Measurements from ENCODE around the gene GALNTL6.
"Not testable (repeated sequence)": the region's sequence is repeated elsewhere in the genome, so short reads cannot be mapped to it uniquely, and the experiment has no call there.

GALNTL6 gene

GRCh38 chr4:172721659-172722058 lies 908.5 kb downstream of the GALNTL6 start:
- Histone ChIP-seq H3K4me3 (ENCODE audit: low read depth, low read length) (no peak overlapping the region), H3K27me3 (ENCODE audit: control insufficient read depth, insufficient read depth, low read length) (peaks cover 6% of the 10 kb centered on the region), H3K9ac (ENCODE audit: low read depth, low read length) (no peak overlapping the region), H3K36me3 (ENCODE audit: control insufficient read depth, insufficient read depth, low read length) (no peaks in the 10 kb centered on the region), H3K9me3 (ENCODE audit: control insufficient read depth, insufficient read depth, low read length) (no peaks in the 10 kb centered on the region), H3K4me1 (ENCODE audit: control insufficient read depth, insufficient read depth, low read length) (no peaks in the 10 kb centered on the region)

GRCh38 chr4:172725581-172725980 lies 912.4 kb downstream of the GALNTL6 start:
- Histone ChIP-seq H3K4me3 (ENCODE audit: low read depth, low read length) (no peak overlapping the region), H3K9ac (ENCODE audit: low read depth, low read length) (no peak overlapping the region), H3K27me3 (ENCODE audit: control insufficient read depth, insufficient read depth, low read length) (peaks cover 6% of the 10 kb centered on the region), H3K9me3 (ENCODE audit: control insufficient read depth, insufficient read depth, low read length) (no peaks in the 10 kb centered on the region), H3K36me3 (ENCODE audit: control insufficient read depth, insufficient read depth, low read length) (no peaks in the 10 kb centered on the region), H3K4me1 (ENCODE audit: control insufficient read depth, insufficient read depth, low read length) (no peaks in the 10 kb centered on the region)

- no peaks in the 10 kb centered on the region for H3K4me1 ChIP-seq (ENCODE audit: control insufficient read depth, insufficient read depth, low read length)
- no peak overlapping the region for H3K4me3 ChIP-seq (ENCODE audit: low read depth, low read length)
- H3K27me3 ChIP-seq (ENCODE audit: control insufficient read depth, insufficient read depth, low read length): peaks cover 6% of the 10 kb centered on the region
- H3K9me3 ChIP-seq (ENCODE audit: control insufficient read depth, insufficient read depth, low read length): no peaks in the 10 kb centered on the region
- H3K9ac ChIP-seq (ENCODE audit: low read depth, low read length): no peak overlapping the region
- H3K36me3 ChIP-seq (ENCODE audit: control insufficient read depth, insufficient read depth, low read length): no peaks in the 10 kb centered on the region
Observed at GRCh38 chr4:172726001-172726423, 912.8 kb downstream of the GALNTL6 start.

GRCh38 chr4:172727631-172728030 lies 914.4 kb downstream of the GALNTL6 start:
- no peak overlapping the region for H3K9ac ChIP-seq (ENCODE audit: low read depth, low read length)
- H3K27me3 ChIP-seq (ENCODE audit: control insufficient read depth, insufficient read depth, low read length): peaks cover 6% of the 10 kb centered on the region
- no peaks in the 10 kb centered on the region for H3K9me3 ChIP-seq (ENCODE audit: control insufficient read depth, insufficient read depth, low read length)
- no peaks in the 10 kb centered on the region for H3K36me3 ChIP-seq (ENCODE audit: control insufficient read depth, insufficient read depth, low read length)
- no peaks in the 10 kb centered on the region for H3K4me1 ChIP-seq (ENCODE audit: control insufficient read depth, insufficient read depth, low read length)
- no peak overlapping the region for H3K4me3 ChIP-seq (ENCODE audit: low read depth, low read length)

- H3K4me1 ChIP-seq (ENCODE audit: control insufficient read depth, insufficient read depth, low read length); H3K27me3 ChIP-seq (ENCODE audit: control insufficient read depth, insufficient read depth, low read length); H3K9me3 ChIP-seq (ENCODE audit: control insufficient read depth, insufficient read depth, low read length); H3K36me3 ChIP-seq (ENCODE audit: control insufficient read depth, insufficient read depth, low read length); H3K9ac ChIP-seq (ENCODE audit: low read depth, low read length); H3K4me3 ChIP-seq (ENCODE audit: low read depth, low read length): not testable (repeated sequence)
Observed at GRCh38 chr4:172733645-172734044, 920.4 kb downstream of the GALNTL6 start.

- H3K27me3 ChIP-seq (ENCODE audit: control insufficient read depth, insufficient read depth, low read length): no peaks in the 10 kb centered on the region
- peaks cover 5% of the 10 kb centered on the region for H3K9me3 ChIP-seq (ENCODE audit: control insufficient read depth, insufficient read depth, low read length)
- no peaks in the 10 kb centered on the region for H3K4me1 ChIP-seq (ENCODE audit: control insufficient read depth, insufficient read depth, low read length)
- no peak overlapping the region for H3K4me3 ChIP-seq (ENCODE audit: low read depth, low read length)
- no peak overlapping the region for H3K9ac ChIP-seq (ENCODE audit: low read depth, low read length)
- no peaks in the 10 kb centered on the region for H3K36me3 ChIP-seq (ENCODE audit: control insufficient read depth, insufficient read depth, low read length)
Observed at GRCh38 chr4:172734555-172734954, 921.4 kb downstream of the GALNTL6 start.

GRCh38 chr4:172736046-172736445 lies 922.8 kb downstream of the GALNTL6 start:
- Histone ChIP-seq H3K9me3 (ENCODE audit: control insufficient read depth, insufficient read depth, low read length) (peaks cover 5% of the 10 kb centered on the region), H3K4me3 (ENCODE audit: low read depth, low read length) (no peak overlapping the region), H3K27me3 (ENCODE audit: control insufficient read depth, insufficient read depth, low read length) (no peaks in the 10 kb centered on the region), H3K4me1 (ENCODE audit: control insufficient read depth, insufficient read depth, low read length) (no peaks in the 10 kb centered on the region), H3K9ac (ENCODE audit: low read depth, low read length) (no peak overlapping the region), H3K36me3 (ENCODE audit: control insufficient read depth, insufficient read depth, low read length) (no peaks in the 10 kb centered on the region)

- no peak overlapping the region for H3K9ac ChIP-seq (ENCODE audit: low read depth, low read length)
- no peaks in the 10 kb centered on the region for H3K9me3 ChIP-seq (ENCODE audit: control insufficient read depth, insufficient read depth, low read length)
- no peaks in the 10 kb centered on the region for H3K27me3 ChIP-seq (ENCODE audit: control insufficient read depth, insufficient read depth, low read length)
- no peaks in the 10 kb centered on the region for H3K4me1 ChIP-seq (ENCODE audit: control insufficient read depth, insufficient read depth, low read length)
- no peak overlapping the region for H3K4me3 ChIP-seq (ENCODE audit: low read depth, low read length)
- no peaks in the 10 kb centered on the region for H3K36me3 ChIP-seq (ENCODE audit: control insufficient read depth, insufficient read depth, low read length)
Observed at GRCh38 chr4:172740434-172740833, 927.2 kb downstream of the GALNTL6 start.

GRCh38 chr4:172750910-172751309 lies 937.7 kb downstream of the GALNTL6 start:
- Histone ChIP-seq H3K36me3 (ENCODE audit: control insufficient read depth, insufficient read depth, low read length) (no peaks in the 10 kb centered on the region), H3K27me3 (ENCODE audit: control insufficient read depth, insufficient read depth, low read length) (no peaks in the 10 kb centered on the region)

GRCh38 chr4:172751550-172751949 lies 938.3 kb downstream of the GALNTL6 start:
- Histone ChIP-seq H3K27me3 (ENCODE audit: control insufficient read depth, insufficient read depth, low read length) (no peaks in the 10 kb centered on the region), H3K36me3 (ENCODE audit: control insufficient read depth, insufficient read depth, low read length) (no peaks in the 10 kb centered on the region), H3K4me3 (ENCODE audit: low read depth, low read length) (no peak overlapping the region), H3K9me3 (ENCODE audit: control insufficient read depth, insufficient read depth, low read length) (no peaks in the 10 kb centered on the region), H3K9ac (ENCODE audit: low read depth, low read length) (no peak overlapping the region), H3K4me1 (ENCODE audit: control insufficient read depth, insufficient read depth, low read length) (peaks cover 3% of the 10 kb centered on the region)

More at GRCh38 chr4:172750910-172751309, 937.7 kb downstream of the GALNTL6 start:
- Histone ChIP-seq H3K4me3 (ENCODE audit: low read depth, low read length) (no peak overlapping the region), H3K4me1 (ENCODE audit: control insufficient read depth, insufficient read depth, low read length) (peaks cover 3% of the 10 kb centered on the region), H3K9ac (ENCODE audit: low read depth, low read length) (no peak overlapping the region), H3K9me3 (ENCODE audit: control insufficient read depth, insufficient read depth, low read length) (no peaks in the 10 kb centered on the region)

- no peaks in the 10 kb centered on the region for H3K9me3 ChIP-seq (ENCODE audit: control insufficient read depth, insufficient read depth, low read length)
- H3K4me1 ChIP-seq (ENCODE audit: control insufficient read depth, insufficient read depth, low read length): no peaks in the 10 kb centered on the region
- H3K36me3 ChIP-seq (ENCODE audit: control insufficient read depth, insufficient read depth, low read length): no peaks in the 10 kb centered on the region
- H3K9ac ChIP-seq (ENCODE audit: low read depth, low read length): no peak overlapping the region
- H3K27me3 ChIP-seq (ENCODE audit: control insufficient read depth, insufficient read depth, low read length): no peaks in the 10 kb centered on the region
- no peak overlapping the region for H3K4me3 ChIP-seq (ENCODE audit: low read depth, low read length)
Observed at GRCh38 chr4:172758586-172759340, 945.6 kb downstream of the GALNTL6 start.

GRCh38 chr4:172760512-172760911 lies 947.3 kb downstream of the GALNTL6 start:
- H3K9me3 ChIP-seq (ENCODE audit: control insufficient read depth, insufficient read depth, low read length): no peaks in the 10 kb centered on the region
- H3K9ac ChIP-seq (ENCODE audit: low read depth, low read length): no peak overlapping the region
- no peaks in the 10 kb centered on the region for H3K4me1 ChIP-seq (ENCODE audit: control insufficient read depth, insufficient read depth, low read length)
- no peaks in the 10 kb centered on the region for H3K27me3 ChIP-seq (ENCODE audit: control insufficient read depth, insufficient read depth, low read length)
- H3K4me3 ChIP-seq (ENCODE audit: low read depth, low read length): no peak overlapping the region
- H3K36me3 ChIP-seq (ENCODE audit: control insufficient read depth, insufficient read depth, low read length): no peaks in the 10 kb centered on the region

Measured in iPS-15b (cell line).